GM19025 (cell line): ENCODE measurements around the gene LGALS4.
A peak's percentile ranks its signal among the peaks of the same experiment; 100 is the strongest.
"Not testable (repeated sequence)": the region's sequence is repeated elsewhere in the genome, so short reads cannot be mapped to it uniquely, and the experiment has no call there.

Experiments
- ATAC-seq: cut with Tn5 transposase; IDR thresholded peaks from one replicate; pipeline ENCODE4 v1.9.1; 2021; ENCODE audit warnings: mild to moderate bottlenecking, low read depth, moderate library complexity; ENCODE audit not compliant: unreplicated experiment

LGALS4 gene

DNA sequence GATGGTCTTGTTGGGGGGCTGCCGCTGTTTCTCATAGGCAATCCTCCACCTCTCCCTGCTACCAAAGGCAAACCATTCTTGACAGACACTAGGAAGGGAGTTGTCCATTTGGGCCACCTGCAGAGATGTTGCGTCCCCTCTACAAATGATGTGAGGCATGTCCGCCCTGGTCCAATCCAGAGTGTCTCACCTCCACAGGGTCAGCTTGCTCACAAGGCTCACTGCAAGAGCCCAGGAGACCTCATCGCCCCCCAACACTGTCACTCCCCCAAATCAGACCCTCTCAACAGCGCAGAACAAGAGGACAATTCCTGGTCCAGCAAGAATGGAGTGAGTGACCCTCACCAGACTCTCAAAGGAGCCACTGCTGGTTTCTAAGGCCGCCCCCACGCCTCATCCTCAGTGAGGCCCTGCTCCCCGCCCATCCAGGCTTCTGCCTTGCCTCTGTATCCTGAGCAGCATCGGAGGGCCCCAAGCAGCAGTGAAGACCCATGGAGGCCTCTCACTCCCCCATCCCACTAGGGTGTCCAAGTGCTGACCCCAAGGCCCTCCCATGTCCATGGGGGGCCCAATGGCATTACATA, 30.5 kb upstream of the LGALS4 start:
- ATAC-seq, result no peak

DNA sequence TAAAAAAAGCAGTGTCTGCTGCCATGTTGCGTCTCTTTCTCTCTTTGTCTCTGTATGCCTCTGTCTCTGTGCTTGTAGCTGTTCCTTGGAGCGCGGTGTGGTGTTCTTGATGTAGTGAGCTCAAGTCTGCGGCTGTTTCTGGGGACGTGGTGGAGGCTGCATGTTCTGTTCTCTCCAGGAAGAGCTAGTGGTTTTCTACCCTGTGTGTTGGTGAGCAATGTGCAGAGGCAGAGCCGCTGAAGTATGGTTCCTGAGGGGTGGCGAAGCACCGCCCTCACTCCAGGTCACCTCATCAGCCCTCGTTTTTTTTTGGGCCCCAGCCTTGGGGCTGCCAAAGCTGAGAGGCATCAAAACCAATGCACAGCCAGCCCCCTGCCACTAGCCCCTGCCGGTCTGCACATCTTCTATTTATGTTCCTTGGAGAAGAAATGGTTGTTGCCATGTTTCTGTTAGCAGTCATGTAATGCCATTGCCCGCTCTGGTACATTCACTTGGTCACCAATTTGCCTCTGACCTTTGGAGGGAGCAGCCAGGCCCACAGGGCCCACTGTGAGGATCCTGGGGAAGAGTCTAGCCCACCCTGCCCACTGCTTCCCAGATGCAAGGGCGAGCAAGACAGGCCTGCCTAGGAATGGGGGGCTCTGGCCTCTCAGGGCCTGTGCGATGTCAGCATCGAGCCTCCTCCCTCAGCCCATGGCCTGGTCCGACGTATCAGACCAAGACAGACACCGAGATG, 29.9 kb upstream of the LGALS4 start:
- ATAC-seq, result no peak

DNA sequence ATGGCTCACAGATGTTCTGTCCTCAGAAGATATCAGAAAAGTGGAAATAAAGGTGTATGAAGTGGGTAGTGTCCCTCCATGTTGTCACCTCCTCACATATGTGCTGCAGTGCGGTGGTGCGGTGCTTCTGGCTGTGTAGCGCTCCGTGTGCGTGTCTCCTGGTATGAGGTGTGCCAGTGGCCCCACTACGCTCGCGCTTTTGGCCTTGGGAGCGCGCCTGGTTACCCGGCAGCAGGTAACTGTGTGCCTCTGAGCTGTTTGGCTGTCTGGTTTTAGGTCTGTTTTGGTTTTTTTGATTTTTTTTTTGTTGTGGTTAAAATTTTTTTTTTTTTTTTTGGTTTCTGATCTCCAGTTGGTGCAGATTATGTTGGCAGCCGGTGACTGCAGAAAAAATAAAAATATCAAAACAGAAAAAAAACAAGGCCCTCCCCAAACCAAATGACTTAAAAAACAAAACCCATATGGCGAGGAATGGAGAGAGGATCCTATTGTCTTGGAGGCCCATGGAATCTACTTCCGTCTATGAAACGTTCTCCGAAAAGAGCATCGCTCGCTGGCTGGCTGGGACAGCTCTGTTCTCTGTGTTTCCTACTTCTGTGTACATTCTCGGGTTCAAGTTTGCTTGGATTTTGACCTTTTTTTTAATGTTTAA, 29.2 kb upstream of the LGALS4 start:
- ATAC-seq, result no peak

DNA sequence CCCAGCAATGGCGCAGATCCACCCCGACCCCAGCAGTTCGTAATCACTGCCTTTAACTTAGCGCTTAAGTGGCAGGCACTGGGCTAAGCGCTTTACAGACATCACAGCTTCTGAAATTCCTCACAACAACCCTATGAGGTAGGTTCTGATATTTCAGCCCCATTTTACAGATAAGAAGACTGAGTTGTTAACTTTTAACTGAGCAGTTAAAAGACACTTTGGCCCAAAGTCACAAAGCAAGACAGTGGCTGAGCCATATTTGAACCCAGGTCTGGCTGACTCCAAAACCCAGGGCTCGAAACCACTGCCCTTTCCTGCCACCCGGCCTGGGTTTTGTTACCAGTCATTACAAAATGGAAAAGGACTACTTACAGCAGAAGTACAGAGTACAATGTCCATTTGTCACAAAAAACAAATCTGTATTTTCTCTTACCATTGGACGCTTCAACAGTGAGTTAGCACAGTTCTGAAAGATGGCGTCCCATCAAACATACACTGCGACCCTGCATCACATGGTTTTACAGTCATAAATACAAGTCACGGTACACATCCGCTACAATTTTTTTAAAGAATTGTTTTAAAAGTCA, 28.5 kb upstream of the LGALS4 start:
- no peak for ATAC-seq

- no peak for ATAC-seq
Observed at GRCh38 chr19:38840583-38840968, 27.8 kb upstream of the LGALS4 start.

GRCh38 chr19:38839816-38840582, 27.3 kb upstream of the LGALS4 start:
- no peak for ATAC-seq

DNA sequence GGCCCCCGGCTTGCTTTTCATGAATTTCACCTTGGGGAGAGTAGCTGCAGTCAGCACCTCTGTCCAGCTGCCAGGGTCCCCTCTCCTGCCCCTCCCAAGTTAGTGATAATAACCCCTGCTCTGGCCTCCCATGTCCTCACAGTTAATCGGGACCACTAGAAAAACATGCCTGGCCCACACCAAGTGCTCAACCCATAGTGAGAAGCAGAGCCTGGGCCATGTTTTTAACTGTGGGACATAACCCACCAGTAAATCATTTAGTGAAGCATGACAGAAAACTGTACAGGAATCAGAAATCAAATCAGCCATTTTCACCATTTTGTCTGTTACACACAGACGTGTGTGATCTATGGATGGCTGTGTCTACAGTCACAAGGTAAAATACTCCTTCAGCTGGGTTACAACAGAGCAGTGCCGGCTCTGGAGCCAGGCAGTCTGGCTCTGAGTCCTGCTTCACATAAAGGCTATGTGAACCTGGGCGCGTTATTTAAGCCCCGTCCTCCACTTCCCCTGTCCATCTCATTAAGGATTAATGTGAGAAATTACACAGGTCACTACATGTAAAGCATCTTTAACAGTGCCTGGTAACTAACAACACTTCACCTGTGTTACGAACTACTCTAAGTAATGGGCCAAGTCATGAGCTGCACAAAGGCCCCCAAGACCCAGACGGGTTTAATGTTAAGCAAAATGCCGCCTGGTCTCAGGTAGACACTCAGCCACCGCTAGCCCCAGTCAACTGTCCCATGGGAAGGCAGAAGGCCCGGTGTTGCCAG, 26.4 kb upstream of the LGALS4 start:
- ATAC-seq, result no peak

GRCh38 chr19:38838208-38838985, 25.7 kb upstream of the LGALS4 start:
- ATAC-seq, result no peak

- ATAC-seq, result no peak
Observed at GRCh38 chr19:38837656-38838121, 24.9 kb upstream of the LGALS4 start.

DNA sequence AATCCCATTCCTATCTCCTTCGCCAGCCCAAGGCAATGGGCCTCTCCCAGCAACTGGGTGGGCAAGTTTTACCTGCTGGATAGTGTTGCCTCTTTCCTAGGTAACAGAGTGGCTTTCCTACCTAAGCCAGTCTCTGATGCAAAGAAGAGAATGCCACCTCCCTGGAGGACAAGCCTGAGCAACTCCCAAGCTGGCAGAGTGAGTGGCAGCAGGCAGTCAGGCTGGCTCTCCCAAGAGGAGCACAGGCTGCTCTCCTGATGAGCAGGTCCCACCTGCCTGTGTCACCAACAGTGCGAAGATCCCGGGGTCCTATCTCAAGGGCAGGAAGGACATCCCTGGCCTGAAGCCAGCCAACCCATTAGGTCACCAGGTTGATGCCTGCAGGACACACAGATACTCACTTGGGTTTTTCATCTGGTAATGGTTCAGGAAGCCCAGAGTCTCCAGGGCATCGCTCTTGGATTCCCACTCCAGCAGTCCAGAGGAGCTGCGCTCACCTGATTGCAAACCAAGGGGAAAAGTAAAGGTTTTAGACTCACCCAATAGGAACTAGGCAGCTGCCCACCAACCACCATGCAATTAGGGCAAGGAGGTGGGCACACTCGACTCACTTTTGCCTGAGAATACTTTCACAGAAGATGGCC, 24.4 kb upstream of the LGALS4 start:
- no peak for ATAC-seq

DNA sequence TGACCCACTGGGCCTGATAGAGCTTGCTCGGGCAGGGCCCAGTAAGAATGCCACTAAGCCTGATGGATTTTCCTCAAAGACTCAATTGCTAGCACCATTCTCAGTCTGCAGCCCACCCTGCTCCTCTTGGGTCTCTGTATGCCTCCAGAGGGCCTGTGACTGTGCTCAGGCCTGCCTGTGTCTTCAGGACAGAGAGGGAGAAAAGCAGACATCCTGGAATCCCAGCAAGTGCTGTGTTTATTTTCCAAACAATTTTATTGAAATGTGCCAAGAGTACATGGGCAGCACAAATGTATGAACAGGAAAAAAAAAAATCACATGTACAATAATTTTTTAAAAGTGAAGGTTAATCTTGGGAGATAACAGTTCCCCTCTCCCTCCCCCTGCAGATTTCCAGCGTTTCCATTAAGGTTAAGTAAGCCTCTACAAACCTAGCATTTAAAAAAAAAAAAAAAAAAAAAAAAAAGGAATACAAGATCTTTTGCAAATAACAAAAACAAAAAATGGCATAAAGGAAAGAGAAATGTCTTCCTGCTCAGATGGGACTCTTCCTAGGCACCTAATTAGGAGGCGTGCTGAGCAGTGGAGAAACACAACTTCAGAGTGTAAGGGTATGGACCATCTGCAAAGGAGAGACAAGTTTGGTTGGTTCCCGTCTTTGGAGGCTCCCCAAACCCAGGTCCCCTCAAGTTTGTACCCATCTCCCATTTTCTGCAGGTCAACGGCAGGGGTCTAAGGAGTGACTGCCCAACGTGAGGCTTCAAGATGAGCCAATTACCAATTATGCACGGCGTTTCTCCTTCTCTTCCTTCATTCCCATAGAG, 23.6 kb upstream of the LGALS4 start:
- no peak for ATAC-seq

DNA sequence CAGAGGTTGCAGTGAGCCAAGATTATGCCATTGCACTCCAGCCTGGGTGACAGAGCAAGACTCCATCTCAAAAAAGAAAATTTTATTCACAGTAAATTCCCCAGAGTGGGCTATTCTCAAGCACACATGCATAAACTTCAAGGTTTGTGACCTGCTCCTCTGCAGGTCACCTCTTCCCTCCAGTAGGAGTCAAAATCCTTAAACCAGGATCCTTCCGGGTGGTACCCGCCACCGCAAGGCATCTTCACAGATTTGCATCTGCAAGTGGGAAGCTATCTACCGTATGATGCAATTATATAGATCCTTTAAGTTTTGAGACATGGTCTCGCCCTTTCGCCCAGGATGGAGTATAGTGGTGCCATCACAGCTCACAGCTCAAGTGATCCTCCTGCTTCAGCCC, 21.8 kb upstream of the LGALS4 start:
- no peak for ATAC-seq

- no peak for ATAC-seq
Observed at GRCh38 chr19:38834104-38834490, 21.4 kb upstream of the LGALS4 start.

GRCh38 chr19:38833092-38833425, 20.3 kb upstream of the LGALS4 start:
- no peak for ATAC-seq

DNA sequence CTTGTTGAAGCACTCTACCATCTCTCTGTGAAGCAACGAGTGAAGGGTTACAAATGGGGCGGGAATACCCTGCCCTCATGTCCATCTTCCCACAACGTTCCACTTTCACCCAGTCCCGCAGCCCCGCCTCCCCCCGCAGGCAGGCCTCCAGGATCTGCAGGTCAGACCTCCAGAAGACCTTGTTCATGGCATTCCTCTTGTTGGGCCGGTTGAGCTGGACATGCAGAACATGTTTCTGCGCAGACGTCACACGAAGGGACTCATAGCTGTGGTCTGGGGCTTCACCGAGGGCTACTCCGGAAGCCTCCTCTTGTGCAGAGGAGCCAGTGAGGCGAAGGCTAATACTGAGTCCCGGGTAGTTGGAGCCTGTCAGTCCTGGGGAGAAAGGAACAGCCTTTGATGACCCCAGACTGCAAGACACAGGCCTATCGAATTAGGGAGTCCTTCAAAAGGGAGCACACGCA, 18.4 kb upstream of the LGALS4 start:
- ATAC-seq, result peak; percentile 33

GRCh38 chr19:38830039-38830733, 17.4 kb upstream of the LGALS4 start:
- ATAC-seq, result no peak

DNA sequence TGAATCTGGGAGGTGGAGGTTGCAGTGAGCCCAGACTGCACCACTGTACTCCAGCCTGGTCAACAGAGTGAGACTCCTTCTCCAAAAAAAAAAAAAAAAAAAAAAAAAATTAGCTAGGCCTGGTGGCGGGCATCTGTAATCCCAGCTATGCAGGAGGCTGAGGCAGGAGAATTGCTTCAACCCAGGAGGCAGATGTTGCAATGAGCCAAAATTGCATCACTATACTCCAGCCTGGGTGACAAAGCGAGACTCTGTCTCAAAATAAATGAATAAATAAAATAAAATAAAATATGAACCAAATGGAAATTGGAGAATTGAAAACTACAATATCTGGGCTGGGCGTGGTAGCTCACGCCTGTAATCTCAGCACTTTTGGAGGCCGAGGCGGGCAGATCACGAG, 16.5 kb upstream of the LGALS4 start:
- not testable (repeated sequence) for ATAC-seq
